ENCODE measurements around the gene FCHSD2.

- TF ChIP-seq EZH2 (IDR thresholded peaks at IDR 0.05; ENCODE audit: insufficient read depth, poor library complexity, severe bottlenecking) (no peak), EZH2phosphoT487 (IDR thresholded peaks at IDR 0.05; ENCODE audit: insufficient read depth, low read depth) (no peak)
Observed at GRCh38 chr11:73116636-73117035, 25.5 kb downstream of the FCHSD2 start.

Data from GM23248 (cell line).